HepG2 (cell line): ENCODE measurements around the gene SNAPIN. TPM values are rescaled to one million over a fixed set of nuclear protein-coding genes. Genes with fewer than 3 reads are reported as not detected.

Experiments used
- ATF6 ChIP-seq: sonication (generic); formaldehyde crosslinking; conservative IDR thresholded peaks from 2 replicates; pipeline ENCODE4 v1.4.0; 2020; ENCODE audit warnings: missing genetic modification reagents
- CEBPG ChIP-seq: IDR thresholded peaks from 2 replicates; pipeline ENCODE4 v1.6.1; 2016
- FOXA1 ChIP-seq, 2 experiments: fragments of 450-650 bp in 1 of 2; sonication (generic) in 1 of 2; formaldehyde crosslinking in 1 of 2; IDR thresholded peaks; 2 replicates each; pipeline versions ENCODE4 v1.4.0 to v1.6.1; 2016 to 2020; ENCODE audit warnings: missing genetic modification reagents in 1 of 2
- HNF4A ChIP-seq: sonication (generic); formaldehyde crosslinking; IDR thresholded peaks from 2 replicates; pipeline ENCODE4 v1.4.0; 2020; ENCODE audit warnings: missing genetic modification reagents
- HOXA3 ChIP-seq: sonication (generic); formaldehyde crosslinking; IDR thresholded peaks from 2 replicates; pipeline ENCODE4 v1.5.0; 2020; ENCODE audit warnings: missing genetic modification reagents
- NR2F6 ChIP-seq, 2 experiments: IDR thresholded peaks; 2 replicates each; pipeline ENCODE4 v1.6.1; 2016; ENCODE audit warnings: antibody characterized with exemption in 1 of 2, mild to moderate bottlenecking in 1 of 2
- SAFB2 ChIP-seq: sonication (generic); formaldehyde crosslinking; IDR thresholded peaks from 2 replicates; pipeline ENCODE4 v1.5.1; 2020; ENCODE audit warnings: missing genetic modification reagents, low read depth, mild to moderate bottlenecking, borderline replicate concordance
- SP1 ChIP-seq, 2 experiments: fragments of 450-650 bp in 1 of 2; sonication (generic) in 1 of 2; formaldehyde crosslinking in 1 of 2; IDR thresholded peaks; 2 replicates each; pipeline versions ENCODE4 v1.4.0 to v1.6.1; 2016 to 2020; ENCODE audit warnings: missing genetic modification reagents in 1 of 2
- TGIF2 ChIP-seq: IDR thresholded peaks from 2 replicates; pipeline ENCODE4 v1.6.1; 2016; ENCODE audit warnings: control low read depth, missing compliant biosample characterization
- ZIK1 ChIP-seq: sonication (generic); formaldehyde crosslinking; IDR thresholded peaks from 2 replicates; pipeline ENCODE4 v1.5.0; 2020; ENCODE audit warnings: mild to moderate bottlenecking, low read depth, missing genetic modification reagents, borderline replicate concordance
- ZMAT5 ChIP-seq: sonication (generic); formaldehyde crosslinking; IDR thresholded peaks from 2 replicates; pipeline ENCODE4 v1.5.0; 2020; ENCODE audit warnings: mild to moderate bottlenecking, low read depth, missing genetic modification reagents, borderline replicate concordance
- ZMYM3 ChIP-seq: sonication (generic); formaldehyde crosslinking; IDR thresholded peaks from 2 replicates; pipeline ENCODE4 v1.5.1; 2020; ENCODE audit warnings: mild to moderate bottlenecking, missing genetic modification reagents
- ZNF451 ChIP-seq: sonication (generic); formaldehyde crosslinking; IDR thresholded peaks from 2 replicates; pipeline ENCODE4 v1.5.0; 2020; ENCODE audit warnings: mild to moderate bottlenecking, missing genetic modification reagents
- ZNF768 ChIP-seq: sonication (generic); formaldehyde crosslinking; IDR thresholded peaks from 2 replicates; pipeline ENCODE4 v1.4.0; 2020; ENCODE audit warnings: missing genetic modification reagents
- polyA plus RNA-seq, 8 experiments: library from polyadenylated mRNA; depleted of rRNA in 3 of 8; stranded (reverse) in 7 of 8; unstranded in 1 of 8; fragments of >200 nt; fragmentation: Illumina TruSeq in 4 of 8; extraction: Trizol in 4 of 8; gene quantifications; 2 replicates each; pipeline versions ENCODE4 v1.2.1 to v1.2.3, GENCODE V29; 2011 to 2016; ENCODE audit warnings: low read depth in 4 of 8, missing spikeins in 1 of 8, mixed read lengths in 1 of 8; ENCODE audit not compliant: insufficient read depth in 1 of 8
- total RNA-seq, 5 experiments: library from RNA; depleted of rRNA; stranded (reverse); fragments of >200 nt; fragmentation: Illumina TruSeq; extraction: Trizol; gene quantifications; 2 replicates each; pipeline ENCODE4 v1.2.3, GENCODE V29; 2016; ENCODE audit warnings: low read depth in 1 of 5
- TF ChIP-seq, protein P1 (sequence below): sonication (generic); formaldehyde crosslinking; IDR thresholded peaks from 2 replicates; pipeline ENCODE4 v1.4.0; 2020; ENCODE audit warnings: missing genetic modification reagents
- TF ChIP-seq, protein P2 (sequence below): sonication (generic); formaldehyde crosslinking; IDR thresholded peaks from 2 replicates; pipeline ENCODE4 v1.5.1; 2020; ENCODE audit warnings: mild to moderate bottlenecking, moderate library complexity, missing genetic modification reagents
- TF ChIP-seq, protein P3 (sequence below): sonication (generic); IDR thresholded peaks from 2 replicates; pipeline ENCODE4 v1.6.1; 2016; ENCODE audit warnings: low read depth, borderline replicate concordance

Gene SNAPIN
- total and polyA plus RNA-seq, 2 of the 13 experiments (the other 11 are each of a cell fraction or from before 2014, with no cell fraction given) = 23.9 to 25.7 TPM

DNA sequence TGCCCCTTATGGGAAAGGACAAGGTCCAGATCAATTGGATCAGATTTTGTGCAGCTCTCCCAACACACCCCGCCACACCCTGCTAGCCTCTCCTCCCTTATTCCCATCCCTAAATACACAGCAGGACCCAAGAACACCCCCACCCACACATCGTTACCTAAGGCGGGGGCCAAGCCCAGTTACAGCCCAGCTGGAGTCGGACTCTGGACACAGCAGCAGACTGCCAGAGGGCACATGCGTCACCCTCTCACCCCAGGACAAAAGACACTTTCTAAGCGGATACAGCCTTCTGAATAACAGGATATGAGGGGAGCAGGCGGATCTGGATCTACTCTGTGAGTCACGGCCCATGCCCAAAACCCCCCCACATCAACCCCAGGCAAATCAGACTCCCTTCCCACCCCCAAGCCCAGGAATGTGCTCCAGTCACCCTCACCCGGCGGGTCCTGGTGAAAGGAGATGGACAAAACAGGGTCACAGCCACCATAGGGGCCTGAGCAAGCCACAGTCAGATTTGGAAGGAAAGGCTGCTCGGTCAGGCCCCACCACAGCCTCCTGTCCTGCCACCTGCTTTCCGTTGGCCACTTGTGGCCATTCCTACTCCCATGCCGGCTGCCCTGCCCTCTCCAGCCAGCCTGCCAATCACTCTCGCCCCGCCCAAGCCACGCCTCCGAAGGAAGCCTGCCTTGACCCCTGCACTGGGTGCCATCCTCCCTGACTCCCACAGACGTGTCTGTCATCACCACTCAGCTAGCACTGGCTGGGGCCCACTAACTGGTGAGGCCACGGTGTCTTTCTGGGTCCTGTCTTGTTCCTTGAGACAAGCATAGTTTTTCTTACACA is 49.5 kb upstream of the SNAPIN start (continued):
- TF ChIP-seq, protein P1, sequence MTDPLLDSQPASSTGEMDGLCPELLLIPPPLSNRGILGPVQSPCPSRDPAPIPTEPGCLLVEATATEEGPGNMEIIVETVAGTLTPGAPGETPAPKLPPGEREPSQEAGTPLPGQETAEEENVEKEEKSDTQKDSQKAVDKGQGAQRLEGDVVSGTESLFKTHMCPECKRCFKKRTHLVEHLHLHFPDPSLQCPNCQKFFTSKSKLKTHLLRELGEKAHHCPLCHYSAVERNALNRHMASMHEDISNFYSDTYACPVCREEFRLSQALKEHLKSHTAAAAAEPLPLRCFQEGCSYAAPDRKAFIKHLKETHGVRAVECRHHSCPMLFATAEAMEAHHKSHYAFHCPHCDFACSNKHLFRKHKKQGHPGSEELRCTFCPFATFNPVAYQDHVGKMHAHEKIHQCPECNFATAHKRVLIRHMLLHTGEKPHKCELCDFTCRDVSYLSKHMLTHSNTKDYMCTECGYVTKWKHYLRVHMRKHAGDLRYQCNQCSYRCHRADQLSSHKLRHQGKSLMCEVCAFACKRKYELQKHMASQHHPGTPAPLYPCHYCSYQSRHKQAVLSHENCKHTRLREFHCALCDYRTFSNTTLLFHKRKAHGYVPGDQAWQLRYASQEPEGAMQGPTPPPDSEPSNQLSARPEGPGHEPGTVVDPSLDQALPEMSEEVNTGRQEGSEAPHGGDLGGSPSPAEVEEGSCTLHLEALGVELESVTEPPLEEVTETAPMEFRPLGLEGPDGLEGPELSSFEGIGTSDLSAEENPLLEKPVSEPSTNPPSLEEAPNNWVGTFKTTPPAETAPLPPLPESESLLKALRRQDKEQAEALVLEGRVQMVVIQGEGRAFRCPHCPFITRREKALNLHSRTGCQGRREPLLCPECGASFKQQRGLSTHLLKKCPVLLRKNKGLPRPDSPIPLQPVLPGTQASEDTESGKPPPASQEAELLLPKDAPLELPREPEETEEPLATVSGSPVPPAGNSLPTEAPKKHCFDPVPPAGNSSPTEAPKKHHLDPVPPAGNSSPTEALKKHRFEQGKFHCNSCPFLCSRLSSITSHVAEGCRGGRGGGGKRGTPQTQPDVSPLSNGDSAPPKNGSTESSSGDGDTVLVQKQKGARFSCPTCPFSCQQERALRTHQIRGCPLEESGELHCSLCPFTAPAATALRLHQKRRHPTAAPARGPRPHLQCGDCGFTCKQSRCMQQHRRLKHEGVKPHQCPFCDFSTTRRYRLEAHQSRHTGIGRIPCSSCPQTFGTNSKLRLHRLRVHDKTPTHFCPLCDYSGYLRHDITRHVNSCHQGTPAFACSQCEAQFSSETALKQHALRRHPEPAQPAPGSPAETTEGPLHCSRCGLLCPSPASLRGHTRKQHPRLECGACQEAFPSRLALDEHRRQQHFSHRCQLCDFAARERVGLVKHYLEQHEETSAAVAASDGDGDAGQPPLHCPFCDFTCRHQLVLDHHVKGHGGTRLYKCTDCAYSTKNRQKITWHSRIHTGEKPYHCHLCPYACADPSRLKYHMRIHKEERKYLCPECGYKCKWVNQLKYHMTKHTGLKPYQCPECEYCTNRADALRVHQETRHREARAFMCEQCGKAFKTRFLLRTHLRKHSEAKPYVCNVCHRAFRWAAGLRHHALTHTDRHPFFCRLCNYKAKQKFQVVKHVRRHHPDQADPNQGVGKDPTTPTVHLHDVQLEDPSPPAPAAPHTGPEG = no peak
- TF ChIP-seq HOXA3 (CRISPR knock-in tag) (peak; percentile 71; the same call in 1 of the 2 replicates), CEBPG (CRISPR knock-in tag) (0 out of 2 replicates have a peak, but pooled peaks have one; percentile 32), ZNF768 (CRISPR knock-in tag) (no peak), NR2F6 (IDR thresholded peaks at IDR 0.05) (peak; percentile 68), NR2F6 (CRISPR knock-in tag; IDR thresholded peaks at IDR 0.05) (peak; percentile 89), ZMAT5 (CRISPR knock-in tag) (no peak), TGIF2 (CRISPR knock-in tag) (peak; percentile 75), ZMYM3 (CRISPR knock-in tag) (peak; percentile 10; the same call in 1 of the 2 replicates), ZNF451 (CRISPR knock-in tag) (peak; percentile 73; the same call in 1 of the 2 replicates), SAFB2 (CRISPR knock-in tag) (no peak; the same call in 1 of the 2 replicates), ZIK1 (CRISPR knock-in tag) (peak; percentile 48; the same call in 1 of the 2 replicates), ATF6 (CRISPR knock-in tag) (no peak), SP1 (IDR thresholded peaks at IDR 0.05) (no peak), SP1 (CRISPR knock-in tag; IDR thresholded peaks at IDR 0.05) (peak; percentile 85), HNF4A (CRISPR knock-in tag) (peak; percentile 86), FOXA1 (IDR thresholded peaks at IDR 0.05) (no peak; the same call in 1 of the 2 replicates), FOXA1 (CRISPR knock-in tag; IDR thresholded peaks at IDR 0.05) (peak; percentile 45)
- TF ChIP-seq, protein P2, sequence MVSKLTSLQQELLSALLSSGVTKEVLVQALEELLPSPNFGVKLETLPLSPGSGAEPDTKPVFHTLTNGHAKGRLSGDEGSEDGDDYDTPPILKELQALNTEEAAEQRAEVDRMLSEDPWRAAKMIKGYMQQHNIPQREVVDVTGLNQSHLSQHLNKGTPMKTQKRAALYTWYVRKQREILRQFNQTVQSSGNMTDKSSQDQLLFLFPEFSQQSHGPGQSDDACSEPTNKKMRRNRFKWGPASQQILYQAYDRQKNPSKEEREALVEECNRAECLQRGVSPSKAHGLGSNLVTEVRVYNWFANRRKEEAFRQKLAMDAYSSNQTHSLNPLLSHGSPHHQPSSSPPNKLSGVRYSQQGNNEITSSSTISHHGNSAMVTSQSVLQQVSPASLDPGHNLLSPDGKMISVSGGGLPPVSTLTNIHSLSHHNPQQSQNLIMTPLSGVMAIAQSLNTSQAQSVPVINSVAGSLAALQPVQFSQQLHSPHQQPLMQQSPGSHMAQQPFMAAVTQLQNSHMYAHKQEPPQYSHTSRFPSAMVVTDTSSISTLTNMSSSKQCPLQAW (CRISPR knock-in tag) = peak; percentile 89
- TF ChIP-seq, protein P3, sequence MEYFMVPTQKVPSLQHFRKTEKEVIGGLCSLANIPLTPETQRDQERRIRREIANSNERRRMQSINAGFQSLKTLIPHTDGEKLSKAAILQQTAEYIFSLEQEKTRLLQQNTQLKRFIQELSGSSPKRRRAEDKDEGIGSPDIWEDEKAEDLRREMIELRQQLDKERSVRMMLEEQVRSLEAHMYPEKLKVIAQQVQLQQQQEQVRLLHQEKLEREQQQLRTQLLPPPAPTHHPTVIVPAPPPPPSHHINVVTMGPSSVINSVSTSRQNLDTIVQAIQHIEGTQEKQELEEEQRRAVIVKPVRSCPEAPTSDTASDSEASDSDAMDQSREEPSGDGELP = peak; percentile 93
